A549 (cell line): Measurements from ENCODE around the gene ACOT7. TPM values are rescaled to one million over a fixed set of nuclear protein-coding genes. Genes with fewer than 3 reads are reported as not detected.

ENCODE experiments used
- ATAC-seq, 2 experiments: fragments of 200-7000 bp in 1 of 2; fragments of >200 bp in 1 of 2; cut with Nextera tagmentation in 1 of 2; cut with Tn5 transposase in 1 of 2; 3 replicates each; pipeline versions ENCODE4 v1.8.0 to v1.9.1; 2018 to 2020; ENCODE audit warnings: mild to moderate bottlenecking in 1 of 2, moderate library complexity in 1 of 2
- CTCF ChIA-PET: fragments of 300-600 bp; sonication (Branson Sonifier 250); formaldehyde crosslinking; extraction: SDS; loops from one replicate; lab custom pipeline; 2021; ENCODE audit warnings: antibody characterized with exemption, inconsistent platforms; lab: Yijun Ruan, JAX
- POLR2A ChIA-PET: fragments of 350-600 bp; formaldehyde crosslinking; extraction: SDS; loops from one replicate; lab custom pipeline; 2021; ENCODE audit warnings: antibody characterized with exemption, inconsistent platforms; lab: Yijun Ruan, JAX
- DNase-seq, 2 experiments: peaks; one replicate each; pipeline versions ENCODE4 v3.0.0 to v3.0.0-alpha.2; 2011 to 2016; ENCODE audit warnings: low read depth in 1 of 2, low spot score in 1 of 2
- FAIRE-seq: peaks from 2 replicates; lab custom pipeline; 2011; peaks lifted over from hg19 to GRCh38; lab: Jason Lieb, UNC
- H3K27ac ChIP-seq, 2 experiments: fragments of >200 bp; sonication (Bioruptor Twin); formaldehyde crosslinking; 3 replicates each; pipeline ENCODE4 v1.5.1; 2016 to 2017
- H3K4me1 ChIP-seq: fragments of >200 bp; sonication (Bioruptor Twin); formaldehyde crosslinking; 3 replicates; pipeline ENCODE4 v1.6.1; 2016
- H3K4me2 ChIP-seq: fragments of >200 bp; sonication (Bioruptor Twin); formaldehyde crosslinking; 3 replicates; pipeline ENCODE4 v1.6.1; 2016
- H3K4me3 ChIP-seq: fragments of >200 bp; sonication (Bioruptor Twin); formaldehyde crosslinking; 3 replicates; pipeline ENCODE4 v1.5.1; 2016
- H3K9me3 ChIP-seq: fragments of >200 bp; sonication (Bioruptor Twin); formaldehyde crosslinking; 3 replicates; pipeline ENCODE4 v1.6.1; 2016
- BHLHE40 ChIP-seq: IDR thresholded peaks from 2 replicates; pipeline ENCODE4 v1.6.1; 2012; ENCODE audit warnings: low read depth, low read length, inconsistent platforms
- CEBPB ChIP-seq, 2 experiments: fragments of >200 bp in 1 of 2; sonication (Bioruptor Twin) in 1 of 2; formaldehyde crosslinking in 1 of 2; IDR thresholded peaks; 2 replicates each; pipeline ENCODE4 v1.6.1; 2012 to 2016
- CHD2 ChIP-seq: fragments of 150-350 bp; IDR thresholded peaks from 2 replicates; pipeline ENCODE4 v1.6.1; 2014; ENCODE audit warnings: low read length; ENCODE audit not compliant: partially characterized antibody
- EHF ChIP-seq: fragments of 250-450 bp; sonication (Bioruptor Pico); IDR thresholded peaks from 2 replicates; pipeline ENCODE4 v1.5.0; 2020; ENCODE audit warnings: mild to moderate bottlenecking
- EHMT2 ChIP-seq: fragments of 200-600 bp; sonication (generic); IDR thresholded peaks from 2 replicates; pipeline ENCODE4 v1.6.1; 2016; ENCODE audit warnings: antibody characterized with exemption, low read depth, mild to moderate bottlenecking, moderate library complexity
- FOSB ChIP-seq: fragments of 250-450 bp; sonication (Bioruptor Pico); IDR thresholded peaks from 2 replicates; pipeline ENCODE4 v1.5.0; 2020; ENCODE audit warnings: mild to moderate bottlenecking, moderate library complexity
- GATA3 ChIP-seq: IDR thresholded peaks from 2 replicates; pipeline ENCODE4 v1.6.1; 2012; ENCODE audit warnings: borderline replicate concordance
- HOXA7 ChIP-seq: fragments of 250-450 bp; sonication (Bioruptor Pico); IDR thresholded peaks from 2 replicates; pipeline ENCODE4 v1.5.0; 2020; ENCODE audit warnings: mild to moderate bottlenecking, moderate library complexity
- HOXB13 ChIP-seq: fragments of 250-450 bp; sonication (Bioruptor Pico); IDR thresholded peaks from 2 replicates; pipeline ENCODE4 v1.5.0; 2020; ENCODE audit warnings: low read depth, mild to moderate bottlenecking, moderate library complexity
- HOXB5 ChIP-seq: fragments of 250-450 bp; sonication (Bioruptor Pico); IDR thresholded peaks from 2 replicates; pipeline ENCODE4 v1.5.0; 2020; ENCODE audit warnings: mild to moderate bottlenecking, moderate library complexity
- KDM1A ChIP-seq: fragments of 200-600 bp; sonication (generic); IDR thresholded peaks from 2 replicates; pipeline ENCODE4 v1.6.1; 2016; ENCODE audit warnings: low read depth, mild to moderate bottlenecking
- KDM5A ChIP-seq: fragments of 200-600 bp; sonication (generic); IDR thresholded peaks from 2 replicates; pipeline ENCODE4 v1.6.1; 2016; ENCODE audit warnings: antibody characterized with exemption, mild to moderate bottlenecking
- MYC ChIP-seq: IDR thresholded peaks from 2 replicates; pipeline ENCODE4 v1.6.1; 2012; ENCODE audit warnings: mild to moderate bottlenecking, inconsistent platforms, low read length, improper control_type of control experiment, borderline replicate concordance
- NFE2L2 ChIP-seq: fragments of 150-350 bp; conservative IDR thresholded peaks from 2 replicates; pipeline ENCODE4 v1.6.1; 2014; ENCODE audit warnings: low read length
- NPAS2 ChIP-seq: fragments of 250-450 bp; sonication (Bioruptor Pico); IDR thresholded peaks from 2 replicates; pipeline ENCODE4 v1.8.0; 2022; ENCODE audit warnings: mild to moderate bottlenecking, moderate library complexity, borderline replicate concordance
- POLR2A ChIP-seq: IDR thresholded peaks from 2 replicates; pipeline ENCODE4 v1.6.1; 2012; ENCODE audit warnings: mild to moderate bottlenecking, low read length
- POLR2AphosphoS2 ChIP-seq: conservative IDR thresholded peaks from 2 replicates; pipeline ENCODE4 v1.6.1; 2012; ENCODE audit warnings: low read length, improper control_type of control experiment, inconsistent platforms
- RCOR1 ChIP-seq: fragments of 150-350 bp; IDR thresholded peaks from 2 replicates; pipeline ENCODE4 v1.6.1; 2014; ENCODE audit warnings: antibody characterized with exemption, low read length, low read depth
- RFX5 ChIP-seq: fragments of 450-650 bp; IDR thresholded peaks from 2 replicates; pipeline ENCODE4 v1.7.1; 2014; ENCODE audit warnings: antibody characterized with exemption, mild to moderate bottlenecking, moderate library complexity
- ZC3H11A ChIP-seq: fragments of 450-650 bp; IDR thresholded peaks from 2 replicates; pipeline ENCODE4 v1.6.1; 2014; ENCODE audit warnings: antibody characterized with exemption, mild to moderate bottlenecking
- ZFP36 ChIP-seq: fragments of 450-650 bp; IDR thresholded peaks from 2 replicates; pipeline ENCODE4 v1.6.1; 2014; ENCODE audit warnings: borderline replicate concordance; ENCODE audit not compliant: partially characterized antibody
- ZNF302 ChIP-seq: fragments of 250-450 bp; sonication (Bioruptor Pico); IDR thresholded peaks from 2 replicates; pipeline ENCODE4 v1.9.0; 2021; ENCODE audit warnings: inconsistent platforms, mild to moderate bottlenecking, moderate library complexity
- WGBS: methylation state at CpG from one replicate; pipeline ENCODE4 v1.1.6; 2017; ENCODE audit errors: missing lambda C conversion rate; 5-methylcytosine and 5-hydroxymethylcytosine counted together
- polyA plus RNA-seq, 4 experiments: library from polyadenylated mRNA; depleted of rRNA in 3 of 4; stranded (reverse); fragments of >200 nt; fragmentation: RNase III in 1 of 4; extraction: RNeasy Plus Mini Kit Qiagen cat#74134 plus additional on column Dnase treatment in 1 of 4; gene quantifications; 2 replicates in 3 of 4; 3 replicates in 1 of 4; pipeline ENCODE4 v1.2.3, GENCODE V29; 2011 to 2017
- TF ChIP-seq, protein P1 (sequence below): IDR thresholded peaks from 2 replicates; pipeline ENCODE4 v1.6.1; 2012; ENCODE audit warnings: low read depth, borderline replicate concordance
- TF ChIP-seq, protein P2 (sequence below): fragments of 250-450 bp; sonication (Bioruptor Pico); IDR thresholded peaks from 2 replicates; pipeline ENCODE4 v1.5.0; 2021; ENCODE audit warnings: mild to moderate bottlenecking, moderate library complexity, borderline replicate concordance
- TF ChIP-seq, protein P3 (sequence below): fragments of 200-600 bp; sonication (generic); IDR thresholded peaks from 2 replicates; pipeline ENCODE4 v1.6.1; 2016; ENCODE audit warnings: antibody characterized with exemption, mild to moderate bottlenecking, moderate library complexity
- TF ChIP-seq, protein P4 (sequence below): fragments of 450-650 bp; IDR thresholded peaks from 2 replicates; pipeline ENCODE4 v1.6.1; 2014; ENCODE audit warnings: antibody characterized with exemption
- TF ChIP-seq, protein P5 (sequence below): fragments of 250-450 bp; sonication (Bioruptor Pico); IDR thresholded peaks from 2 replicates; pipeline ENCODE4 v1.5.0; 2020; ENCODE audit warnings: low read depth, mild to moderate bottlenecking, moderate library complexity
- TF ChIP-seq, protein P6 (sequence below): fragments of >200 bp; sonication (Bioruptor Twin); formaldehyde crosslinking; IDR thresholded peaks from 2 replicates; pipeline ENCODE4 v1.6.1; 2016

The ACOT7 gene
- polyA plus RNA-seq, 2 of the 4 experiments (the other 2 are of a cell fraction), result 48.0 to 49.6 TPM

DNA sequence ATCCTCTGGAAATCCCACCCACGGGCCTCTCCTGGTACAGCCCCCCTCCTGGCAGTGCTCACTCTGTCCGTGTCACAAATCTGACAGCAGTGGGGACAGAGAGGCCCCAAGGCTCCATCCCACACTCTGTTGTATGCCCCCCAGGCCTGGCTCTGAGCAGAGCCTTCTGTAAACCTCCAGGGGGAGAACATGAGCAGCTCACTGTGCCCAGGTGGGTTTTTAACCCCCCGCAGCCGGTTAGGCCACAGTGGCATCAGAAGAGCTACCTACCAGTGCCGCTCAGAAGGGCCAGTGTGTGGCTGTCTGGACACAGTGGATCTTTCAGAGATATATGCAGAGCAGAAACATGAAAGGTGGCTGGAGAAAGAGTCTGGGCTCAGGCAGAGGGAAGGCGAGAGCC, 120.7 kb downstream of the ACOT7 start:
- Histone ChIP-seq H3K27ac (no peak overlapping the region), H3K4me1 (peaks cover 6% of the 10 kb centered on the region; the same call in 1 of the 3 replicates), H3K9me3 (no peaks in the 10 kb centered on the region), H3K4me3 (no peak overlapping the region), H3K4me2 (no peak overlapping the region)
- DNase-seq (no peak), FAIRE-seq (no peak), ATAC-seq (peak in 1 of 2 experiments; percentile 35; a peak in 2 of 6 replicates)
- TF ChIP-seq, protein P1, sequence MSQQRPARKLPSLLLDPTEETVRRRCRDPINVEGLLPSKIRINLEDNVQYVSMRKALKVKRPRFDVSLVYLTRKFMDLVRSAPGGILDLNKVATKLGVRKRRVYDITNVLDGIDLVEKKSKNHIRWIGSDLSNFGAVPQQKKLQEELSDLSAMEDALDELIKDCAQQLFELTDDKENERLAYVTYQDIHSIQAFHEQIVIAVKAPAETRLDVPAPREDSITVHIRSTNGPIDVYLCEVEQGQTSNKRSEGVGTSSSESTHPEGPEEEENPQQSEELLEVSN, result no peak
- TF ChIP-seq FOSB (no peak), NFE2L2 (no peak), NPAS2 (CRISPR knock-in tag) (no peak), KDM1A (no peak), RCOR1 (no peak), HOXB5 (CRISPR knock-in tag) (no peak), ZC3H11A (no peak), RFX5 (no peak), GATA3 (no peak), KDM5A (no peak), EHF (CRISPR knock-in tag) (no peak), ZFP36 (no peak), HOXA7 (CRISPR knock-in tag) (no peak), POLR2AphosphoS2 (no peak), CEBPB (IDR thresholded peaks at IDR 0.05) (no peak)
- TF ChIP-seq, protein P2, sequence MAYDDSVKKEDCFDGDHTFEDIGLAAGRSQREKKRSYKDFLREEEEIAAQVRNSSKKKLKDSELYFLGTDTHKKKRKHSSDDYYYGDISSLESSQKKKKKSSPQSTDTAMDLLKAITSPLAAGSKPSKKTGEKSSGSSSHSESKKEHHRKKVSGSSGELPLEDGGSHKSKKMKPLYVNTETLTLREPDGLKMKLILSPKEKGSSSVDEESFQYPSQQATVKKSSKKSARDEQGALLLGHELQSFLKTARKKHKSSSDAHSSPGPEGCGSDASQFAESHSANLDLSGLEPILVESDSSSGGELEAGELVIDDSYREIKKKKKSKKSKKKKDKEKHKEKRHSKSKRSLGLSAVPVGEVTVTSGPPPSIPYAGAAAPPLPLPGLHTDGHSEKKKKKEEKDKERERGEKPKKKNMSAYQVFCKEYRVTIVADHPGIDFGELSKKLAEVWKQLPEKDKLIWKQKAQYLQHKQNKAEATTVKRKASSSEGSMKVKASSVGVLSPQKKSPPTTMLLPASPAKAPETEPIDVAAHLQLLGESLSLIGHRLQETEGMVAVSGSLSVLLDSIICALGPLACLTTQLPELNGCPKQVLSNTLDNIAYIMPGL (CRISPR knock-in tag), result no peak
- TF ChIP-seq, protein P3, sequence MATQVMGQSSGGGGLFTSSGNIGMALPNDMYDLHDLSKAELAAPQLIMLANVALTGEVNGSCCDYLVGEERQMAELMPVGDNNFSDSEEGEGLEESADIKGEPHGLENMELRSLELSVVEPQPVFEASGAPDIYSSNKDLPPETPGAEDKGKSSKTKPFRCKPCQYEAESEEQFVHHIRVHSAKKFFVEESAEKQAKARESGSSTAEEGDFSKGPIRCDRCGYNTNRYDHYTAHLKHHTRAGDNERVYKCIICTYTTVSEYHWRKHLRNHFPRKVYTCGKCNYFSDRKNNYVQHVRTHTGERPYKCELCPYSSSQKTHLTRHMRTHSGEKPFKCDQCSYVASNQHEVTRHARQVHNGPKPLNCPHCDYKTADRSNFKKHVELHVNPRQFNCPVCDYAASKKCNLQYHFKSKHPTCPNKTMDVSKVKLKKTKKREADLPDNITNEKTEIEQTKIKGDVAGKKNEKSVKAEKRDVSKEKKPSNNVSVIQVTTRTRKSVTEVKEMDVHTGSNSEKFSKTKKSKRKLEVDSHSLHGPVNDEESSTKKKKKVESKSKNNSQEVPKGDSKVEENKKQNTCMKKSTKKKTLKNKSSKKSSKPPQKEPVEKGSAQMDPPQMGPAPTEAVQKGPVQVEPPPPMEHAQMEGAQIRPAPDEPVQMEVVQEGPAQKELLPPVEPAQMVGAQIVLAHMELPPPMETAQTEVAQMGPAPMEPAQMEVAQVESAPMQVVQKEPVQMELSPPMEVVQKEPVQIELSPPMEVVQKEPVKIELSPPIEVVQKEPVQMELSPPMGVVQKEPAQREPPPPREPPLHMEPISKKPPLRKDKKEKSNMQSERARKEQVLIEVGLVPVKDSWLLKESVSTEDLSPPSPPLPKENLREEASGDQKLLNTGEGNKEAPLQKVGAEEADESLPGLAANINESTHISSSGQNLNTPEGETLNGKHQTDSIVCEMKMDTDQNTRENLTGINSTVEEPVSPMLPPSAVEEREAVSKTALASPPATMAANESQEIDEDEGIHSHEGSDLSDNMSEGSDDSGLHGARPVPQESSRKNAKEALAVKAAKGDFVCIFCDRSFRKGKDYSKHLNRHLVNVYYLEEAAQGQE, result no peak
- CTCF ChIA-PET, result interaction anchor here (0.6 to 1.0 kb wide), 2 partner anchors 26 to 44 kb away, joined by 3 to 4 read pairs; no protein-coding TSS in a partner anchor
- WGBS, result 92% methylated on average over 1 of the region's 6 CpGs
- POLR2A ChIA-PET, result no interaction called here

DNA sequence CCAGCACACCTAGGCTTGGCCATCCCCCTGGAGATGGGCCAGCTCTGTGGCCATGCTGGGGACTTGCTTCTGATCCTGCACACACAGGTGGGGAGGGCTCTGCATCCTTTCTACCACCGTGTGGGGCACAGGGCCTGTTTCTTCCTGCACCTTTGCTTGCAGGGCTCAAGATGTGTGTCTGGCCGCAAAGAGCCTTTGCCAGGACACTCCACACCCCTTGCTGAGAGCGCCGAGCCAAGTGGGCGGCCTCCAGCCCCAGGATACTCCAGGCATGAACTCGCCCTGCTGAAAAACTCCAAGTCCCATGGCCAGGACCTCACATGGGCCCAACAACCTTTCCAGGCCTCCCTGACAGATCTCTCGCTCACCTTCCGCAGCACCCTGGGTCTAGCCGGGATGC, 121.1 kb downstream of the ACOT7 start:
- 63% methylated on average over 2 of the region's 9 CpGs for WGBS

More for the DNA sequence above, 121.1 kb downstream of the ACOT7 start:
- H3K27ac ChIP-seq, result no peak overlapping the region
- CTCF ChIA-PET, result interaction anchor here (1.0 kb wide), 1 partner anchor 25 kb away, joined by 4 read pairs; no protein-coding TSS in a partner anchor
- H3K4me1 ChIP-seq, result peaks cover 6% of the 10 kb centered on the region; the same call in 1 of the 3 replicates
- H3K4me2 ChIP-seq, result no peak overlapping the region
- no peak overlapping the region for H3K4me3 ChIP-seq
- no peak for DNase-seq
- no peak for FAIRE-seq
- POLR2A ChIA-PET, result no interaction called here
- TF ChIP-seq POLR2A, result no peak
- TF ChIP-seq BHLHE40, result no peak
- no peak for TF ChIP-seq EHMT2
- TF ChIP-seq, protein P4, sequence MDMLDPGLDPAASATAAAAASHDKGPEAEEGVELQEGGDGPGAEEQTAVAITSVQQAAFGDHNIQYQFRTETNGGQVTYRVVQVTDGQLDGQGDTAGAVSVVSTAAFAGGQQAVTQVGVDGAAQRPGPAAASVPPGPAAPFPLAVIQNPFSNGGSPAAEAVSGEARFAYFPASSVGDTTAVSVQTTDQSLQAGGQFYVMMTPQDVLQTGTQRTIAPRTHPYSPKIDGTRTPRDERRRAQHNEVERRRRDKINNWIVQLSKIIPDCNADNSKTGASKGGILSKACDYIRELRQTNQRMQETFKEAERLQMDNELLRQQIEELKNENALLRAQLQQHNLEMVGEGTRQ, result no peak
- TF ChIP-seq CHD2, result no peak
- TF ChIP-seq, protein P5, sequence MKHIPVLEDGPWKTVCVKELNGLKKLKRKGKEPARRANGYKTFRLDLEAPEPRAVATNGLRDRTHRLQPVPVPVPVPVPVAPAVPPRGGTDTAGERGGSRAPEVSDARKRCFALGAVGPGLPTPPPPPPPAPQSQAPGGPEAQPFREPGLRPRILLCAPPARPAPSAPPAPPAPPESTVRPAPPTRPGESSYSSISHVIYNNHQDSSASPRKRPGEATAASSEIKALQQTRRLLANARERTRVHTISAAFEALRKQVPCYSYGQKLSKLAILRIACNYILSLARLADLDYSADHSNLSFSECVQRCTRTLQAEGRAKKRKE (CRISPR knock-in tag), result no peak
- no peak for TF ChIP-seq HOXB13 (CRISPR knock-in tag)
- TF ChIP-seq, protein P6, sequence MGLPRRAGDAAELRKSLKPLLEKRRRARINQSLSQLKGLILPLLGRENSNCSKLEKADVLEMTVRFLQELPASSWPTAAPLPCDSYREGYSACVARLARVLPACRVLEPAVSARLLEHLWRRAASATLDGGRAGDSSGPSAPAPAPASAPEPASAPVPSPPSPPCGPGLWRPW, result no peak
- TF ChIP-seq, protein P2 (CRISPR knock-in tag), result no peak
- no peak for TF ChIP-seq ZNF302 (CRISPR knock-in tag)
- no peak for TF ChIP-seq FOSB
- TF ChIP-seq HOXB5 (CRISPR knock-in tag), result no peak
- no peak for TF ChIP-seq KDM5A
- no peak for TF ChIP-seq ZC3H11A
- no peak for TF ChIP-seq MYC
- H3K9me3 ChIP-seq, result no peaks in the 10 kb centered on the region
- no peak for ATAC-seq
